Small intestine (tissue), 7 donors: ENCODE measurements around the gene TAS1R3. TPM values are rescaled to one million over a fixed set of nuclear protein-coding genes. Genes with fewer than 3 reads are reported as not detected.

Experiments
- DNase-seq, 2 donors: peaks; one replicate each; pipeline versions ENCODE4 v3.0.0 to v3.0.0-alpha.2; 2013
- FAIRE-seq: peaks from 2 replicates; lab custom pipeline; 2012; peaks lifted over from hg19 to GRCh38; lab: Jason Lieb, UNC
- H3K27ac ChIP-seq, 3 donors: one replicate each; pipeline ENCODE4 v1.5.1; 2013; ENCODE audit warnings: low read length in 2 of 3, mild to moderate bottlenecking in 2 of 3, control low read depth in 1 of 3, inconsistent platforms in 1 of 3, low read depth in 1 of 3, moderate library complexity in 1 of 3
- H3K27me3 ChIP-seq, 3 donors: one replicate each; pipeline ENCODE4 v1.6.1; 2013; ENCODE audit warnings: low read length in 3 of 3, inconsistent platforms in 1 of 3; ENCODE audit not compliant: control insufficient read depth in 3 of 3, insufficient read depth in 3 of 3
- H3K36me3 ChIP-seq, 3 donors: one replicate each; pipeline ENCODE4 v1.6.1; 2013; ENCODE audit warnings: low read length in 3 of 3, inconsistent platforms in 1 of 3, low read depth in 1 of 3, mild to moderate bottlenecking in 1 of 3, moderate library complexity in 1 of 3; ENCODE audit not compliant: control insufficient read depth in 3 of 3, insufficient read depth in 2 of 3
- H3K4me1 ChIP-seq, 3 donors: one replicate each; pipeline ENCODE4 v1.6.1; 2013; ENCODE audit warnings: low read length in 2 of 3, inconsistent platforms in 1 of 3, low read depth in 1 of 3, mild to moderate bottlenecking in 1 of 3, moderate library complexity in 1 of 3; ENCODE audit not compliant: control insufficient read depth in 3 of 3, insufficient read depth in 2 of 3
- H3K4me3 ChIP-seq, 3 donors: one replicate each; pipeline ENCODE4 v1.5.1; 2013; ENCODE audit warnings: low read length in 3 of 3, control low read depth in 1 of 3, inconsistent platforms in 1 of 3, low read depth in 1 of 3, mild to moderate bottlenecking in 1 of 3, moderate library complexity in 1 of 3
- H3K9me3 ChIP-seq, 2 donors: one replicate each; pipeline ENCODE4 v1.6.1; 2013; ENCODE audit warnings: low read depth in 1 of 2, low read length in 1 of 2; ENCODE audit not compliant: control insufficient read depth in 2 of 2, insufficient read depth in 1 of 2
- WGBS, 3 donors: extraction: QIAGEN DNeasy Blood & Tissue Kit; methylation state at CpG; one replicate each; pipeline ENCODE4 v1.1.7; 2013; 5-methylcytosine and 5-hydroxymethylcytosine counted together
- polyA plus RNA-seq, 4 donors: library from polyadenylated mRNA; stranded (reverse) in 3 of 4; unstranded in 1 of 4; fragments of 200-250 nt in 3 of 4; fragments of 120-200 nt in 1 of 4; gene quantifications; one replicate each; pipeline versions ENCODE4 v1.2.1 to v1.2.3, GENCODE V29; 2013
- donor health status: healthy with polysubstance abuse.
- donor health status: control.
- donor health status: control.
- donor health status: Bipolar disorder and iron deficiency.
- donor health status: healthy.

TAS1R3 gene
- polyA plus RNA-seq, 4 donors = 0.33 to 0.99 (median 0.63) TPM

DNA sequence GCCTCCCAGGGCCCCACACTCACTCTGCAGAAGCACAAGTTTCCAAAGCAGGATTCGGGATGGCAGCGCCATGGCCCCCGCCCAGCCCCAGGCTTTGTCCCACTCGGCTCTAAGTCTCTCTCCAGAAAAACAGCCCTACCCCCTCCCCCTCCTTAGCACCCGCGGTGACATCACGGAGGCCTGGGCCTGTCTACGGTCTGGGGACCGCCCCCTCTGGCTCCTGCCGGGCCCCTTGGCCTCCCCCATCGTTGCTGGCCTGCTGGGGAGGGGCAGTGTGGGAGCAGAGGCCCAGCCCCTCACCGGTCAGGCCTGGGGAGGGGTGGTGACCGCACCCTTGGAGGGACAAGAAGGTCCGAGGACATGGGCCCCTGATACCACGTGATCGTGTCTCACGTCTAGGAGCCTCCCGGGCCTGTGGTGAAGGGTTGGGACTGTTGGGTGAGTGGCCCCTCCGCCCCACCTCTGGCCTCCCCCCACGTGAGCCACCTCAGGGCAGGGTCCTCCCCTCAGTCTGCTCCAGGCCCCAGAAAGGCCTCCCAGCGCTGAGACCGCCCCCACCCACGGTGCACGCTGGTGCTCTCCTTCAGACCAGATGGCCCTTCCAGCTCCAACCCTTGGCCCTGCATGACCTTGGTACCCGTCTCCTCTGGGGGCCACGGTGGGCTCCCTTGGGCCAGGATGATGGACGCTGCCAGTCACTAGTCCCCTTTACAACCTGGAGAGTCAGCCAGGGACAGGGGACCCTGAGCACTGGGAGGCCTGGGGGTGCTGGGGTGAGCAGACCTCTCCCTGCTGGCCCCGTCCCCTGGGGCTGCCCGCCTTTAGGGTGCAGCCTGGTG, 27.6 kb downstream of the TAS1R3 start, which contains the start of gene MXRA8:
Gene MXRA8, minus strand, starts transcription at position 123 of the 839 bp plus-strand sequence. Its CDS starts 51 bp downstream, at position 72.
- H3K9me3 ChIP-seq = no peaks in the 10 kb centered on the region
- H3K27ac ChIP-seq = peak within 1 kb of the TSS; percentile 47 to 97 (median 89)
- peaks cover 0 to 17% (median 0%) of the 10 kb centered on the region in 3 donors for H3K36me3 ChIP-seq
- WGBS, 3 donors = 11 to 23% (median 20%) methylated on average over 26 to 29 of the region's 29 CpGs
- peaks cover 0 to 10% (median 5%) of the 10 kb centered on the region in 3 donors for H3K27me3 ChIP-seq
- DNase-seq (peak in 1 of 2 donors; percentile 95), FAIRE-seq (no peak)
- H3K4me1 ChIP-seq = peaks cover 0 to 53% (median 0%) of the 10 kb centered on the region in 3 donors
- H3K4me3 ChIP-seq = peak within 1 kb of the TSS in 2 of 3 donors; percentile 20 to 84

DNA sequence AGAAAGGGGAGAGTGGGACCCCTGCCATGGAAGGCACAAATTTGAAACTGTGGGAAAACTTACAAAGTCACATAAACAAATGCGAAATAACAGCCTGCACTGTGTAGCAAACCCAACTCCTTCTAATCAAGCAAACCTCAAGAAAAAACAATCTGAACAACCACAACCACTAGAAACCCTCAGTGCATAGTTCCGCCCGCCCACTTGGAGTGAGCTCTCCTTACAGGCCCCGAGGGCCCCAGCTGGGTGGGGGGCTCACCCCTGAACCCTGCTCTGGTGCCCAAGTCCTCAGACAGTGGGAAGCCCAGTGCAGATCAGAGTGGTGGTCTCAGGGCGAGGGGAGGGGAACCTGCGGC, 28.2 kb downstream of the TAS1R3 start:
- H3K9me3 ChIP-seq = no peaks in the 10 kb centered on the region
- peak overlapping the region in 1 of 3 donors; percentile 84 for H3K4me3 ChIP-seq
- FAIRE-seq (no peak), DNase-seq (no peak)
- peaks cover 0 to 11% (median 0%) of the 10 kb centered on the region in 3 donors for H3K36me3 ChIP-seq
- peaks cover 0 to 8% (median 4%) of the 10 kb centered on the region in 3 donors for H3K27me3 ChIP-seq
- H3K4me1 ChIP-seq = peaks cover 0 to 47% (median 0%) of the 10 kb centered on the region in 3 donors
- peak overlapping the region in 2 of 3 donors; percentile 89 to 97 for H3K27ac ChIP-seq
- 56 to 64% (median 60%) methylated on average over 6 of the region's 6 CpGs for WGBS, 3 donors

GRCh38 chr1:1359664-1360468, 28.8 kb downstream of the TAS1R3 start:
- H3K9me3 ChIP-seq = no peaks in the 10 kb centered on the region
- no peak overlapping the region for H3K4me3 ChIP-seq
- H3K4me1 ChIP-seq = peaks cover 0 to 47% (median 0%) of the 10 kb centered on the region in 3 donors
- WGBS, 3 donors = 68 to 72% (median 70%) methylated on average over 27 to 28 of the region's 28 CpGs
- no peak for DNase-seq
- peak overlapping the region in 2 of 3 donors; percentile 89 to 97 for H3K27ac ChIP-seq
- no peak for FAIRE-seq
- H3K27me3 ChIP-seq = peaks cover 0 to 3% (median under 1%) of the 10 kb centered on the region in 3 donors
- H3K36me3 ChIP-seq = peaks cover 0 to 6% (median 0%) of the 10 kb centered on the region in 3 donors

DNA sequence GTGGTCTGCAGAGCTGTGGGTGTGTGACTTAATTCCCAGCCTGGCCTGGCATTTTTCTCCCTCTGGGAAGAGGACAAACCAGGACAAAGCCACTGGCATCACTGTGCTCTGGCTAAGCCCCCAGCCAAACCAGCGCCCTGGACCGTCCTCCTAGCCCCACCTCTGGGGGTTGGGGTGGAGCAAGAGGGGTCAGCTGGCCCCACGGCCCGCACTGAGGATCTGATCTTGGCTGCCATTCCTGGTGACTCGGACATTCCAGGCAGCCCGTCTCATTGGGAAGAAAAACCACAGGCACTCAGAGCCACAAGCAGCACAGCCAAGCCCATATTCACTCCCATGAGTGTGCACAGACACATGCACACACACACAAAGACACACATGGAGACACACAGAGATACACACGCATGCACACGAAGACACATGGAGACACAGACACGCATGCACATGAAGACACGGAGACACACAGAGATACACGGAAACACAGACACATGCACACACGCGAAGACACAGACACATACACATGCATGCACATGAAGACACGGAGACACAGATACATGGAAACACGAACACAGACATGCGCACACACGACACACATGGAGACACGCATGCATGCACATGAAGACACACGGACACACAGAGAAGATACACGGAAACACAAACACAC, 29.6 kb downstream of the TAS1R3 start:
- Histone ChIP-seq H3K4me3 (no peak overlapping the region), H3K4me1 (peaks cover 0 to 47% (median 0%) of the 10 kb centered on the region in 3 donors), H3K27ac (peak overlapping the region in 2 of 3 donors; percentile 19 to 97), H3K9me3 (no peaks in the 10 kb centered on the region), H3K36me3 (peaks cover 0 to 6% (median 0%) of the 10 kb centered on the region in 3 donors), H3K27me3 (no peaks in the 10 kb centered on the region)
- DNase-seq (no peak), FAIRE-seq (no peak)
- WGBS, 3 donors = 69 to 75% (median 74%) methylated on average over 20 of the region's 20 CpGs

DNA sequence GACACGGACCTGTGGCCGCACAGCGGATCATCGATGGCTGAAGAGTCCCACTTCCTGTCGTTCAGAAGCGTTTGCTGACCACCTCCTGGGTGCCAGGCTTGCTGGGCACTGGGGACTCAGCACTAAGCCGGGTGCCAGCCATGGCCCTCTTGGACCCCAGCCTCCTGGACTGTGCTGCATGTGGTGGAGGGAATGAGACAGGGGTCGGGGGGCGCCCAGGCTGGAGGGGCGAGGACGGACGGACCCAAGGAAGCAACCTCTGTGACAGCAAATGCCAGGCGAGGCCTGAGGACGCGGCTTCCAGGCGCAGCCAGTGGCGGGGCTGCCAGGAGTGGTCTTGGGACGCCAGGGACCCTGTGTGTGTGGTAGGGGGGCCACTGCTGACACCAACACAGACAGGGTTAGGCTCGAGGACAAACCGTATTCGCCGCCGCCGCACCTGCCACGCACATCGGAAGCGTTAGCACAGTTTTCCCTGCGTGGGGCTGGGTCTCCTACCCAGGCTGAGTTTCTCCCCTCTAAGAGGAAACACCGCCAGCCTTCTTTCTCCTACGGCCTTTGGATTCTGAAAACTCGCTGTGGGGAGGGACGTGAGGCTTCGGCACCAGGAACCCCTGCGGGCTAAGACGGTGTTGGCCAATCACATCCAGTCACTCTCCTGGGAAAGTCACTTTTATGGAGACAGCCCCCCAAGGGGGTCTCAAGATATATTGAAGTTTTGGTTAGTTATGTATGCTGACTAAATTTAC, 30.3 kb downstream of the TAS1R3 start:
- FAIRE-seq (no peak), DNase-seq (no peak)
- H3K4me3 ChIP-seq = no peak overlapping the region
- peak overlapping the region in 2 of 3 donors; percentile 19 to 49 for H3K27ac ChIP-seq
- H3K27me3 ChIP-seq = no peaks in the 10 kb centered on the region
- H3K36me3 ChIP-seq = peaks cover 0 to 6% (median 0%) of the 10 kb centered on the region in 3 donors
- 71 to 77% (median 73%) methylated on average over 30 to 35 of the region's 35 CpGs for WGBS, 3 donors
- H3K4me1 ChIP-seq = peaks cover 0 to 47% (median 0%) of the 10 kb centered on the region in 3 donors
- peaks cover 0 to 3% of the 10 kb centered on the region in 2 donors for H3K9me3 ChIP-seq

DNA sequence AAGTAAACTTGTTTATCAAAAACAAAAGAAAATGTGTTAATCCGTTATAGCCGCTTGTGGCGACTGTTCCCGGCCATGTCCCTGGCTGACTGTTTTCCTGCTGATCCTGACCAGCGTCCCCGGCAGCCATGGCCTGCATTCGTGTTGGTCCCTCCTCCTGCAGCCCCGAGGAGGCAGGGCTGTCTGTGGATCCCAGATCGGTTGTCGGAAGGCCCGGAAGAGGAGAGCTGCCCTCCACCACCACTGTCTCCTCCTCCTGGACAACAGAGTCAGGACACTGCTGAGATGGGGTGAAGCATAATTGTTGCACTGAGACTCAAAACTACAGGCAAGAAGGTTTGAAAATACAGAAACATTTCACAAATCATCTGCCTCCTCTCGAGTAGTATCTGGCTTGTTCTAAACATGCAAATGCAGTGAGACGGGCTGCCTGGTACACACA, 30.9 kb downstream of the TAS1R3 start:
- H3K4me3 ChIP-seq = no peak overlapping the region
- FAIRE-seq = no peak
- peak overlapping the region in 2 of 3 donors; percentile 49 to 67 for H3K27ac ChIP-seq
- peaks cover 0 to 43% (median 0%) of the 10 kb centered on the region in 3 donors for H3K4me1 ChIP-seq
- H3K9me3 ChIP-seq = peaks cover 0 to 3% of the 10 kb centered on the region in 2 donors
- no peaks in the 10 kb centered on the region for H3K27me3 ChIP-seq
- peak in 1 of 2 donors; percentile 55 for DNase-seq
- WGBS, 3 donors = 26 to 36% (median 31%) methylated on average over 13 of the region's 13 CpGs
- H3K36me3 ChIP-seq = peaks cover 0 to 2% (median 0%) of the 10 kb centered on the region in 3 donors

DNA sequence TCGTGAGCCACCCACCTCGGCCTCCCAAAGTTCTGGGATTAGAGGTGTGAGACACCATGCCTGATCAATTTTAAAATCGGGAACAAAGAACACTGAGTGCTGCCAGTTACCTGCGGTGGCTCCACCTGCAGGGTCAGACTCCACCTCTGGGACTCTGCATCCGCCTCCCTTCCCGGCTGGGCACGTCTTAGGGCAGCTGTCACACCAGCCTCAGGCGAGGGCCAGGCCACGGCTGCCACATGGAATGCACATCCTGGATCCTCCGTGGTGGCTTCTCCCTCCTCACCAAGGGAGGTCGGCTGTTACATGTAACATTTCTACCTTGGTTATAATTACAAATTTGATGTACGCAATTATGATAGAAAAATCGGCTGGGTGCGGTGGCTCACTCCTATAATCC, 33.2 kb downstream of the TAS1R3 start:
- FAIRE-seq = no peak
- WGBS, 3 donors = 36 to 67% (median 42%) methylated on average over 14 of the region's 14 CpGs
- no peaks in the 10 kb centered on the region for H3K36me3 ChIP-seq
- H3K27ac ChIP-seq = no peak overlapping the region
- no peak overlapping the region for H3K4me3 ChIP-seq
- H3K9me3 ChIP-seq = peaks cover 0 to 5% of the 10 kb centered on the region in 2 donors
- peaks cover 0 to 24% (median 0%) of the 10 kb centered on the region in 3 donors for H3K4me1 ChIP-seq
- DNase-seq = peak in 1 of 2 donors; percentile 56
- H3K27me3 ChIP-seq = no peaks in the 10 kb centered on the region
